ENCODE measurements around the gene SH3BP5. TPM values are rescaled to one million over a fixed set of nuclear protein-coding genes. Genes with fewer than 3 reads are reported as not detected.

The SH3BP5 gene
- total RNA-seq, 2 experiments from 2014 or later, result 39.0 to 40.9 TPM

GRCh38 chr3:15277861-15278500 lies 54.4 kb downstream of the SH3BP5 start:
- CTCF ChIA-PET, result interaction anchor here (1.7 to 7.6 kb wide), 3 partner anchors 11 to 54 kb away, joined by 3 to 28 read pairs (median 7); partner anchors contain the start of gene SH3BP5
- Mint-ChIP-seq H3K27ac (no peak overlapping the region), H3K9me3 (no peaks in the 10 kb centered on the region), H3K36me3 (ENCODE audit: low read depth) (peaks cover 31% of the 10 kb centered on the region), H3K4me1 (peaks cover 56% of the 10 kb centered on the region), H3K4me3 (no peak overlapping the region), H3K27me3 (no peaks in the 10 kb centered on the region)
- DNase-seq, result no peak
- POLR2A ChIA-PET, result interaction anchor here (0.5 to 1.3 kb wide), 3 partner anchors 11 to 128 kb away, joined by 3 to 4 read pairs (median 3); no protein-coding TSS in a partner anchor

GRCh38 chr3:15276028-15276724 lies 56.2 kb downstream of the SH3BP5 start:
- no peaks in the 10 kb centered on the region for H3K9me3 Mint-ChIP-seq
- H3K4me3 Mint-ChIP-seq, result no peak overlapping the region
- no peak for DNase-seq
- H3K27me3 Mint-ChIP-seq, result no peaks in the 10 kb centered on the region
- CTCF ChIA-PET, result interaction anchor here (0.7 to 7.6 kb wide), 7 partner anchors 9 to 1553 kb away, joined by 3 to 28 read pairs (median 4); partner anchors contain the start of gene SH3BP5
- H3K4me1 Mint-ChIP-seq, result peaks cover 69% of the 10 kb centered on the region
- peaks cover 35% of the 10 kb centered on the region for H3K36me3 Mint-ChIP-seq (ENCODE audit: low read depth)
- POLR2A ChIA-PET, result interaction anchor here (0.9 to 2.4 kb wide), 4 partner anchors 14 to 44 kb away, joined by 3 to 16 read pairs (median 4); no protein-coding TSS in a partner anchor
- peak overlapping the region; percentile 71 for H3K27ac Mint-ChIP-seq

GRCh38 chr3:15273227-15273626 lies 59.2 kb downstream of the SH3BP5 start:
- Mint-ChIP-seq H3K27me3 (no peaks in the 10 kb centered on the region), H3K4me1 (peaks cover 78% of the 10 kb centered on the region), H3K27ac (peak overlapping the region; percentile 75), H3K36me3 (ENCODE audit: low read depth) (peaks cover 43% of the 10 kb centered on the region), H3K9me3 (no peaks in the 10 kb centered on the region), H3K4me3 (no peak overlapping the region)
- CTCF ChIA-PET, result no interaction called here
- POLR2A ChIA-PET, result interaction anchor here (1.8 to 5.3 kb wide), 2 partner anchors 11 to 18 kb away, joined by 5 to 44 read pairs; no protein-coding TSS in a partner anchor
- DNase-seq, result no peak

GRCh38 chr3:15272426-15273196 lies 59.8 kb downstream of the SH3BP5 start:
- ChIA-PET POLR2A (interaction anchor here (1.0 to 5.3 kb wide), 5 partner anchors 11 to 58 kb away, joined by 3 to 44 read pairs (median 5); no protein-coding TSS in a partner anchor), CTCF (interaction anchor here (1.4 to 9.3 kb wide), 3 partner anchors 18 to 73 kb away, joined by 4 to 209 read pairs (median 4); partner anchors contain the start of gene SH3BP5)
- no peaks in the 10 kb centered on the region for H3K27me3 Mint-ChIP-seq
- H3K4me3 Mint-ChIP-seq, result no peak overlapping the region
- peaks cover 48% of the 10 kb centered on the region for H3K36me3 Mint-ChIP-seq (ENCODE audit: low read depth)
- H3K9me3 Mint-ChIP-seq, result no peaks in the 10 kb centered on the region
- no peak for DNase-seq
- peaks cover 82% of the 10 kb centered on the region for H3K4me1 Mint-ChIP-seq
- peak overlapping the region; percentile 75 for H3K27ac Mint-ChIP-seq

- CTCF ChIA-PET, result interaction anchor here (0.6 to 9.3 kb wide), 8 partner anchors 18 to 132 kb away, joined by 3 to 209 read pairs (median 4); partner anchors contain the start of gene SH3BP5
- peaks cover 51% of the 10 kb centered on the region for H3K36me3 Mint-ChIP-seq (ENCODE audit: low read depth)
- peak overlapping the region; percentile 52 for H3K4me3 Mint-ChIP-seq
- H3K9me3 Mint-ChIP-seq, result no peaks in the 10 kb centered on the region
- DNase-seq, result peak; percentile 86
- no peaks in the 10 kb centered on the region for H3K27me3 Mint-ChIP-seq
- peaks cover 79% of the 10 kb centered on the region for H3K4me1 Mint-ChIP-seq
- H3K27ac Mint-ChIP-seq, result peak overlapping the region; percentile 75
- POLR2A ChIA-PET, result interaction anchor here (0.7 to 5.3 kb wide), 8 partner anchors 12 to 107 kb away, joined by 3 to 44 read pairs (median 6); partner anchors contain the start of gene SH3BP5
Measured at GRCh38 chr3:15271785-15272381, 60.5 kb downstream of the SH3BP5 start.

GRCh38 chr3:15271030-15271429 lies 61.4 kb downstream of the SH3BP5 start:
- Mint-ChIP-seq H3K36me3 (ENCODE audit: low read depth) (peaks cover 53% of the 10 kb centered on the region), H3K4me1 (peaks cover 81% of the 10 kb centered on the region), H3K27ac (peak overlapping the region; percentile 36), H3K4me3 (no peak overlapping the region), H3K27me3 (no peaks in the 10 kb centered on the region), H3K9me3 (no peaks in the 10 kb centered on the region)
- POLR2A ChIA-PET, result interaction anchor here (0.5 to 5.3 kb wide), 11 partner anchors 13 to 108 kb away, joined by 3 to 44 read pairs (median 5); partner anchors contain the start of gene SH3BP5
- CTCF ChIA-PET, result interaction anchor here (0.7 to 9.3 kb wide), 8 partner anchors 19 to 286 kb away, joined by 3 to 209 read pairs (median 4); partner anchors contain the start of gene SH3BP5
- DNase-seq, result no peak

GRCh38 chr3:15269091-15269989 lies 63.0 kb downstream of the SH3BP5 start:
- Mint-ChIP-seq H3K27ac (peak overlapping the region; percentile 83), H3K36me3 (ENCODE audit: low read depth) (peaks cover 46% of the 10 kb centered on the region), H3K4me3 (peak overlapping the region; percentile 14), H3K27me3 (no peaks in the 10 kb centered on the region), H3K9me3 (no peaks in the 10 kb centered on the region), H3K4me1 (peaks cover 77% of the 10 kb centered on the region)
- peak; percentile 92 for DNase-seq
- POLR2A ChIA-PET, result interaction anchor here (0.5 to 5.3 kb wide), 20 partner anchors 15 to 268 kb away, joined by 3 to 44 read pairs (median 4); partner anchors contain the start of genes CAPN7 and SH3BP5
- CTCF ChIA-PET, result interaction anchor here (0.8 to 9.3 kb wide), 28 partner anchors 10 to 339 kb away, joined by 3 to 209 read pairs (median 8); partner anchors contain the start of genes CAPN7 and SH3BP5

GRCh38 chr3:15268033-15268631 lies 64.3 kb downstream of the SH3BP5 start:
- Mint-ChIP-seq H3K4me3 (no peak overlapping the region), H3K36me3 (ENCODE audit: low read depth) (peaks cover 37% of the 10 kb centered on the region), H3K27ac (peak overlapping the region; percentile 24), H3K9me3 (no peaks in the 10 kb centered on the region), H3K4me1 (peaks cover 68% of the 10 kb centered on the region), H3K27me3 (no peaks in the 10 kb centered on the region)
- POLR2A ChIA-PET, result interaction anchor here (0.9 to 2.5 kb wide), 17 partner anchors 24 to 139 kb away, joined by 3 to 33 read pairs (median 3); partner anchors contain the start of genes CAPN7 and SH3BP5
- DNase-seq, result peak; percentile 87
- CTCF ChIA-PET, result interaction anchor here (0.6 to 9.3 kb wide), 57 partner anchors 10 to 333 kb away, joined by 3 to 209 read pairs (median 6); partner anchors contain the start of genes BTD, CAPN7, HACL1 and SH3BP5

GRCh38 chr3:15267502-15267901 lies 64.9 kb downstream of the SH3BP5 start:
- no peaks in the 10 kb centered on the region for H3K9me3 Mint-ChIP-seq
- no peak overlapping the region for H3K4me3 Mint-ChIP-seq
- H3K27me3 Mint-ChIP-seq, result no peaks in the 10 kb centered on the region
- CTCF ChIA-PET, result interaction anchor here (0.6 to 9.3 kb wide), 54 partner anchors 9 to 334 kb away, joined by 3 to 209 read pairs (median 6); partner anchors contain the start of genes BTD, CAPN7, HACL1 and SH3BP5
- H3K27ac Mint-ChIP-seq, result no peak overlapping the region
- DNase-seq, result no peak
- peaks cover 61% of the 10 kb centered on the region for H3K4me1 Mint-ChIP-seq
- POLR2A ChIA-PET, result interaction anchor here (0.9 to 2.5 kb wide), 17 partner anchors 24 to 140 kb away, joined by 3 to 33 read pairs (median 3); partner anchors contain the start of genes CAPN7 and SH3BP5
- H3K36me3 Mint-ChIP-seq (ENCODE audit: low read depth), result peaks cover 34% of the 10 kb centered on the region

GRCh38 chr3:15266510-15267376 lies 65.6 kb downstream of the SH3BP5 start:
- no peaks in the 10 kb centered on the region for H3K9me3 Mint-ChIP-seq
- H3K4me3 Mint-ChIP-seq, result no peak overlapping the region
- peaks cover 34% of the 10 kb centered on the region for H3K36me3 Mint-ChIP-seq (ENCODE audit: low read depth)
- CTCF ChIA-PET, result interaction anchor here (0.7 to 9.3 kb wide), 21 partner anchors 11 to 291 kb away, joined by 3 to 209 read pairs (median 7); partner anchors contain the start of gene SH3BP5
- peaks cover 54% of the 10 kb centered on the region for H3K4me1 Mint-ChIP-seq
- H3K27me3 Mint-ChIP-seq, result no peaks in the 10 kb centered on the region
- peak overlapping the region; percentile 44 for H3K27ac Mint-ChIP-seq
- DNase-seq, result no peak
- POLR2A ChIA-PET, result interaction anchor here (1.1 to 2.5 kb wide), 6 partner anchors 26 to 81 kb away, joined by 3 to 33 read pairs (median 5); partner anchors contain the start of genes CAPN7 and SH3BP5

Measured in activated CD4-positive, alpha-beta memory T cell treated with anti-CD3 and anti-CD28 coated beads, Interleukin-2, amount 10 ng/mL, durations not matched to agents 7 days and 5 days (primary cell).